Upper lobe of right lung (tissue), 1 donor: Measurements from ENCODE around the gene HBZ. TPM values are rescaled to one million over a fixed set of nuclear protein-coding genes. Genes with fewer than 3 reads are reported as not detected.
A peak's percentile ranks its signal among the peaks of the same experiment; 100 is the strongest.

Source experiments
- ATAC-seq: fragments of 200-7000 bp; cut with Tn5 transposase; one replicate; pipeline ENCODE4 v1.9.1; 2020; ENCODE audit warnings: mild to moderate bottlenecking, moderate library complexity
- DNase-seq: peaks from one replicate; pipeline ENCODE4 v3.0.0-alpha.2; 2020
- H3K27ac ChIP-seq: fragments of 200-600 bp; one replicate; pipeline ENCODE4 v1.8.0; 2022
- H3K27me3 ChIP-seq: fragments of 200-600 bp; one replicate; pipeline ENCODE4 v1.8.0; 2022; ENCODE audit warnings: mild to moderate bottlenecking
- H3K36me3 ChIP-seq: fragments of 200-600 bp; one replicate; pipeline ENCODE4 v1.8.0; 2022
- H3K4me1 ChIP-seq: fragments of 200-600 bp; one replicate; pipeline ENCODE4 v1.8.0; 2022
- H3K4me3 ChIP-seq: fragments of 200-600 bp; one replicate; pipeline ENCODE4 v1.8.0; 2022; ENCODE audit warnings: mild to moderate bottlenecking
- H3K9me3 ChIP-seq: fragments of 200-600 bp; one replicate; pipeline ENCODE4 v1.8.0; 2022
- CTCF ChIP-seq: fragments of 200-600 bp; IDR thresholded peaks from one replicate; pipeline ENCODE4 v1.8.0; 2022; ENCODE audit warnings: antibody characterized with exemption
- intact Hi-C: fragments of 100-400 bp; cut with DNase I; formaldehyde crosslinking; loops from one replicate; pipeline ENCODE4 v1.11.0; 2022
- total RNA-seq: library from RNA; stranded (reverse); fragmentation: NEBNext Ultra II Directional; extraction: Animal tissue kit (Norgen Biotek cat#: 25700); gene quantifications from one replicate; pipeline ENCODE4 v1.2.1, GENCODE V29; 2021
- donor health status: DM: no; HTN: yes; CAD: no; lungs with severe emphysema.

HBZ gene
- total RNA-seq, 1 donor from 2014 or later = not detected

DNA sequence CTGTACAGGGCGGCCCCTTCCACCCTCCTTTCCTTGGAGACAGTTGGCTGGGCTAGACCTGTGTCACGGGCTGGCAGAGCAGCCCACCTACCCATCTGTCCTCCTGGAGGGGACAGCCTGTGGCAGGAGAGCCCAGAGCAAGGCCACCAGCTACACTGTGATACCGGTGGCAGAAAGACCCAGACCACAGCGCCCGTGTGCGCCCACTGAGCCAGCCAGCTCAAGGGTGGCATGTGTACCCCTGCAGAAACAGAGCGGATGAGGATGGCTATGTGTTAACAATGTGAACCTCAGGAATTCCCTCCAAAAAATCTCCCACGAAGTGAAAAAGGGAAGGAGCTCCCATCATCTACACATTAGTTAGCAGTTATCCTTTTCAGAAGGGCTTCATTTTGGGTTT lies 34.9 kb downstream of the HBZ start:
- Histone ChIP-seq H3K27me3 (no peaks in the 10 kb centered on the region), H3K4me1 (no peaks in the 10 kb centered on the region), H3K36me3 (peaks cover 49% of the 10 kb centered on the region), H3K27ac (no peak overlapping the region), H3K9me3 (no peaks in the 10 kb centered on the region), H3K4me3 (no peak overlapping the region)
- TF ChIP-seq CTCF = no peak
- DNase-seq (no peak), ATAC-seq (peak; percentile 15)
- intact Hi-C loops = no loop called here

- intact Hi-C loops = no loop called here
- Histone ChIP-seq H3K27ac (no peak overlapping the region), H3K27me3 (no peaks in the 10 kb centered on the region), H3K4me3 (no peak overlapping the region), H3K9me3 (no peaks in the 10 kb centered on the region), H3K36me3 (peaks cover 62% of the 10 kb centered on the region), H3K4me1 (no peaks in the 10 kb centered on the region)
- DNase-seq = no peak
- TF ChIP-seq CTCF = no peak
- no peak for ATAC-seq
These were observed 36.2 kb downstream of the HBZ start for GRCh38 chr16:188674-189073.

DNA sequence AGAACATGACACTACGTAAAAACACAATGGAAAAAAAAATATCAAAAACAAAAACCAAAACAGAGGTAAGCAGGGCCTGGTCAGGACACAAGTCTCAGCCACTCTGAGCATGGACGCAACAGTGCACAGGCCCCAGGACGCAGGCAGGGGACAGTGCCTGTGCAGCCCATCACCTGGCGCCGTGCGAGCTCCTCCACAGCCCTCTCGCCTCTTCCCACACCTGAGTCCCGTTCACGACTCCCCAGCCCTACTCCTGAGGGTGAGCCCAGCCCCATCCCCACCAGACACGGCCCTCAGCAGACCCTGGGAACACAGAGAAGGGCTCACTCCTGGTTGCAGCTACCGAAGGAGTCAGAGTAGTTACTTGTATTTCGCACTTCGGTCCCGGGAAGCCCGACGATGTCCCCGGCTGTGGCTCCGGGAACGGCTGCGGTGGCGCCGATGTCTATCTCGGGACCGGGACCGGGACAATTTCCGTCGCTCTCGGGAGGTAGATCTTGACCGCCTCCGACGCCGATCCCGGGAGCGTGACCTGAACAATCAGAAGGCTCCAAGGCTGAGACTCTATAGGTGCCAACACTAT lies 37.3 kb downstream of the HBZ start:
- H3K4me3 ChIP-seq = no peak overlapping the region
- no peaks in the 10 kb centered on the region for H3K4me1 ChIP-seq
- intact Hi-C loops = no loop called here
- ATAC-seq (no peak), DNase-seq (no peak)
- no peaks in the 10 kb centered on the region for H3K9me3 ChIP-seq
- H3K36me3 ChIP-seq = peaks cover 72% of the 10 kb centered on the region
- no peaks in the 10 kb centered on the region for H3K27me3 ChIP-seq
- TF ChIP-seq CTCF = no peak
- no peak overlapping the region for H3K27ac ChIP-seq

DNA sequence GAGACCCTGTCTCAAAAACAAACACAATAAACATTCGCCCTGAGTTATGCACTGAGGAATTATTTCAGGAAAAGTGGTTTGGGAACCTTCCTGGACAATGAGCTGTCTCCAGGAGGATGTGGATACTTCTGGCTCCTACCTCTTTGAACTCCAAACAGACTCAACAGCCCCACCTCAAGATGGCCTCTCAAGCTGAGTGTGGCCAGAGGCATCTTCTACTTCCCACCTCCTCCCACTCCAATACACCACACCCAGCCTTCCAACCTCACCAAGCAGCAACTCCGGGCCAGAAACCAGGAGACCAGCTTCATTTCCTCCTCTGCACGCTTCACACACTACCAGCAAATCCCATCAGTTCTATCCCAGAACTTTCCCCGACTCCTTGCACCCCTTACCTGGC lies 39.4 kb downstream of the HBZ start:
- H3K9me3 ChIP-seq = no peaks in the 10 kb centered on the region
- DNase-seq (no peak), ATAC-seq (no peak)
- TF ChIP-seq CTCF = no peak
- H3K4me1 ChIP-seq = no peaks in the 10 kb centered on the region
- H3K4me3 ChIP-seq = no peak overlapping the region
- no peaks in the 10 kb centered on the region for H3K27me3 ChIP-seq
- intact Hi-C loops = no loop called here
- H3K36me3 ChIP-seq = peaks cover 94% of the 10 kb centered on the region
- H3K27ac ChIP-seq = no peak overlapping the region

DNA sequence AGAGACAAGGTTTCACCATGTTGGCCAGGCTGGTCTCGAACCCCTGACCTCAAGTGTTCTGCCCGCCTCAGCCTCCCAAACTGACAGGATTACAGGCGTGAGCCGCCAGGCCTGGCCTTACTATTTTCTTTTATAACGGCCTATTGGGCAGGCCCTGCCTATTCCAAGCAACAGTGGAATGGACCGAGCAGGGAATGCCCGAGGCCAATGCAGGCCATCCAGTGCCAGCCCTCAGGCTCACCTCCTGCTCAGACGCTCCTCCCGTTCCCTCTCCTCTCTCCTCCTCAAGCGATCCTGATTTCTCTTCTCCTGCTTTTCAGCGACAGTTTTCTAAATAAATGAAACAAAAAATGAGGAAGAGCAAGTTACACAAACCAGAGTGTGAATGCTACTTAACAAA lies 40.2 kb downstream of the HBZ start:
- intact Hi-C loops = no loop called here
- ATAC-seq (no peak), DNase-seq (no peak)
- no peaks in the 10 kb centered on the region for H3K9me3 ChIP-seq
- no peak overlapping the region for H3K4me3 ChIP-seq
- peaks cover 98% of the 10 kb centered on the region for H3K36me3 ChIP-seq
- H3K27ac ChIP-seq = no peak overlapping the region
- H3K27me3 ChIP-seq = no peaks in the 10 kb centered on the region
- no peaks in the 10 kb centered on the region for H3K4me1 ChIP-seq
- no peak for TF ChIP-seq CTCF

DNA sequence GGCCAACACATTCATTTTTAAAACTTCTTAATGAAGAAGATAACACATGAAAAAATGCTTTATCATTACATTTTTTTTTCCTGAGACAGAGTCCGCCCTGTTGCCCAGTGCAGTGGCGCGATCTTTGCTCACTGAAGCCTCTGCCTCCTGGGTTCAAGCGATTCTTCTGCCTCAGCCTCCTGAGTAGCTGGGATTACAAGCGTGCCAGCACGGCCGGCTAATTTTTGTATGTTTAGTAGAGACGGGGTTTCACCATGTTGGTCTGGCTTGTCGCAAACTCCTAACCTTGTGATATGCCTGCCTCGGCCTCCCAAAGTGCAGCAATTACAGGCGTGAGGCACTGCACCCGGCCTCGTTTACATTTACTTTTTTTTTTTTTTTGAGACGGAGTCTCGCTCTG lies 41.0 kb downstream of the HBZ start:
- DNase-seq (no peak), ATAC-seq (no peak)
- H3K36me3 ChIP-seq = peaks cover 99% of the 10 kb centered on the region
- no peak overlapping the region for H3K27ac ChIP-seq
- intact Hi-C loops = no loop called here
- no peak overlapping the region for H3K4me3 ChIP-seq
- no peaks in the 10 kb centered on the region for H3K4me1 ChIP-seq
- H3K9me3 ChIP-seq = no peaks in the 10 kb centered on the region
- no peak for TF ChIP-seq CTCF
- no peaks in the 10 kb centered on the region for H3K27me3 ChIP-seq
